Measurements from ENCODE around the gene LRPAP1.
"Not testable (repeated sequence)": the region's sequence is repeated elsewhere in the genome, so short reads cannot be mapped to it uniquely, and the experiment has no call there.

The LRPAP1 gene

GRCh38 chr4:3573131-3573530 lies 40.9 kb upstream of the LRPAP1 start:
- Histone ChIP-seq H3K79me1 (ENCODE audit: low read length) (no peaks in the 10 kb centered on the region), H3K56ac (ENCODE audit: low read length) (no peak overlapping the region), H3K36me3 (ENCODE audit: control insufficient read depth, insufficient read depth, low read length) (no peaks in the 10 kb centered on the region), H3K4me3 (ENCODE audit: low read length) (no peak overlapping the region), H2BK15ac (replicated peaks; ENCODE audit: low read depth) (no peak overlapping the region), H3K4me2 (ENCODE audit: low read length) (no peak overlapping the region), H3K4ac (ENCODE audit: low read depth, low read length) (no peak overlapping the region), H3K18ac (ENCODE audit: low read length) (no peak overlapping the region), H2AK5ac (ENCODE audit: low read length) (no peak overlapping the region), H4K8ac (ENCODE audit: low read depth, low read length) (no peak overlapping the region), H3K23ac (ENCODE audit: low read length) (no peak overlapping the region), H2BK120ac (ENCODE audit: low read depth, low read length) (no peak overlapping the region), H3K4me1 (ENCODE audit: control insufficient read depth, low read depth, low read length) (no peaks in the 10 kb centered on the region), H3K27me3 (ENCODE audit: insufficient read depth, low read length, poor library complexity) (no peaks in the 10 kb centered on the region), H2BK5ac (ENCODE audit: low read length) (no peak overlapping the region), H3K9ac (ENCODE audit: low read length) (no peak overlapping the region), H4K5ac (ENCODE audit: low read length) (no peak overlapping the region), H3K27ac (ENCODE audit: low read depth, low read length) (no peak overlapping the region), H3K79me2 (ENCODE audit: control insufficient read depth, insufficient read depth, low read length) (no peaks in the 10 kb centered on the region)
- WGBS (ENCODE audit: extremely low coverage, insufficient coverage, low lambda C conversion rate) = no CpG with 5 or more reads among the region's 12 CpGs
- DNase-seq = no peak

- no peak overlapping the region for H4K8ac ChIP-seq (ENCODE audit: low read depth, low read length)
- H3K9ac ChIP-seq (ENCODE audit: low read length) = no peak overlapping the region
- peak; percentile 5 for DNase-seq
- H3K23ac ChIP-seq (ENCODE audit: low read length) = peak overlapping the region; percentile 45
- no peak overlapping the region for H3K56ac ChIP-seq (ENCODE audit: low read length)
- no peak overlapping the region for H3K4ac ChIP-seq (ENCODE audit: low read depth, low read length)
- H3K79me1 ChIP-seq (ENCODE audit: low read length) = no peaks in the 10 kb centered on the region
- no peaks in the 10 kb centered on the region for H3K27me3 ChIP-seq (ENCODE audit: insufficient read depth, low read length, poor library complexity)
- no peaks in the 10 kb centered on the region for H3K36me3 ChIP-seq (ENCODE audit: control insufficient read depth, insufficient read depth, low read length)
- no peak overlapping the region for H3K4me2 ChIP-seq (ENCODE audit: low read length)
- H3K4me3 ChIP-seq (ENCODE audit: low read length) = no peak overlapping the region
- H3K27ac ChIP-seq (ENCODE audit: low read depth, low read length) = no peak overlapping the region
- H3K79me2 ChIP-seq (ENCODE audit: control insufficient read depth, insufficient read depth, low read length) = no peaks in the 10 kb centered on the region
- no peak overlapping the region for H2BK5ac ChIP-seq (ENCODE audit: low read length)
- no peak overlapping the region for H2BK15ac ChIP-seq (replicated peaks; ENCODE audit: low read depth)
- WGBS (ENCODE audit: extremely low coverage, insufficient coverage, low lambda C conversion rate) = no CpG with 5 or more reads among the region's 13 CpGs
- H2AK5ac ChIP-seq (ENCODE audit: low read length) = no peak overlapping the region
- H3K18ac ChIP-seq (ENCODE audit: low read length) = no peak overlapping the region
- H2BK120ac ChIP-seq (ENCODE audit: low read depth, low read length) = no peak overlapping the region
- no peak overlapping the region for H4K5ac ChIP-seq (ENCODE audit: low read length)
- H3K4me1 ChIP-seq (ENCODE audit: control insufficient read depth, low read depth, low read length) = no peaks in the 10 kb centered on the region
Measured at GRCh38 chr4:3572363-3572762, 40.1 kb upstream of the LRPAP1 start.

- Histone ChIP-seq H2BK5ac (ENCODE audit: low read length) (no peak overlapping the region), H3K79me1 (ENCODE audit: low read length) (no peaks in the 10 kb centered on the region), H2BK15ac (replicated peaks; ENCODE audit: low read depth) (no peak overlapping the region), H3K27ac (ENCODE audit: low read depth, low read length) (no peak overlapping the region), H3K23ac (ENCODE audit: low read length) (peak overlapping the region; percentile 45), H3K4me1 (ENCODE audit: control insufficient read depth, low read depth, low read length) (no peaks in the 10 kb centered on the region), H3K36me3 (ENCODE audit: control insufficient read depth, insufficient read depth, low read length) (no peaks in the 10 kb centered on the region), H3K9ac (ENCODE audit: low read length) (no peak overlapping the region), H2BK120ac (ENCODE audit: low read depth, low read length) (no peak overlapping the region), H3K4me3 (ENCODE audit: low read length) (no peak overlapping the region), H4K5ac (ENCODE audit: low read length) (no peak overlapping the region), H3K4me2 (ENCODE audit: low read length) (no peak overlapping the region), H2AK5ac (ENCODE audit: low read length) (no peak overlapping the region), H3K79me2 (ENCODE audit: control insufficient read depth, insufficient read depth, low read length) (no peaks in the 10 kb centered on the region), H3K27me3 (ENCODE audit: insufficient read depth, low read length, poor library complexity) (no peaks in the 10 kb centered on the region), H4K8ac (ENCODE audit: low read depth, low read length) (no peak overlapping the region), H3K56ac (ENCODE audit: low read length) (no peak overlapping the region), H3K4ac (ENCODE audit: low read depth, low read length) (no peak overlapping the region), H3K18ac (ENCODE audit: low read length) (no peak overlapping the region)
- WGBS (ENCODE audit: extremely low coverage, insufficient coverage, low lambda C conversion rate) = no CpG with 5 or more reads among the region's 11 CpGs
- no peak for DNase-seq
Measured at GRCh38 chr4:3571921-3572320, 39.7 kb upstream of the LRPAP1 start.

GRCh38 chr4:3570923-3571322 lies 38.7 kb upstream of the LRPAP1 start:
- not testable (repeated sequence) for DNase-seq; H3K4me2 ChIP-seq (ENCODE audit: low read length); H3K4ac ChIP-seq (ENCODE audit: low read depth, low read length); H3K18ac ChIP-seq (ENCODE audit: low read length); H3K79me2 ChIP-seq (ENCODE audit: control insufficient read depth, insufficient read depth, low read length); H2BK5ac ChIP-seq (ENCODE audit: low read length); H4K5ac ChIP-seq (ENCODE audit: low read length); H3K9ac ChIP-seq (ENCODE audit: low read length); H2AK5ac ChIP-seq (ENCODE audit: low read length); H3K56ac ChIP-seq (ENCODE audit: low read length); H3K27me3 ChIP-seq (ENCODE audit: insufficient read depth, low read length, poor library complexity); H3K27ac ChIP-seq (ENCODE audit: low read depth, low read length); H3K36me3 ChIP-seq (ENCODE audit: control insufficient read depth, insufficient read depth, low read length); H2BK15ac ChIP-seq (replicated peaks; ENCODE audit: low read depth); H3K79me1 ChIP-seq (ENCODE audit: low read length); H2BK120ac ChIP-seq (ENCODE audit: low read depth, low read length); H4K8ac ChIP-seq (ENCODE audit: low read depth, low read length); H3K4me3 ChIP-seq (ENCODE audit: low read length); H3K23ac ChIP-seq (ENCODE audit: low read length); H3K4me1 ChIP-seq (ENCODE audit: control insufficient read depth, low read depth, low read length)
- no CpG with 5 or more reads among the region's 15 CpGs for WGBS (ENCODE audit: extremely low coverage, insufficient coverage, low lambda C conversion rate)

GRCh38 chr4:3569611-3570010 lies 37.4 kb upstream of the LRPAP1 start:
- not testable (repeated sequence) for H4K8ac ChIP-seq (ENCODE audit: low read depth, low read length); H3K79me1 ChIP-seq (ENCODE audit: low read length); H3K4me3 ChIP-seq (ENCODE audit: low read length); H3K4me1 ChIP-seq (ENCODE audit: control insufficient read depth, low read depth, low read length); H3K79me2 ChIP-seq (ENCODE audit: control insufficient read depth, insufficient read depth, low read length); H3K56ac ChIP-seq (ENCODE audit: low read length); H3K4ac ChIP-seq (ENCODE audit: low read depth, low read length); H4K5ac ChIP-seq (ENCODE audit: low read length); H2BK5ac ChIP-seq (ENCODE audit: low read length); H3K27me3 ChIP-seq (ENCODE audit: insufficient read depth, low read length, poor library complexity); H2BK15ac ChIP-seq (replicated peaks; ENCODE audit: low read depth); H3K18ac ChIP-seq (ENCODE audit: low read length); H3K36me3 ChIP-seq (ENCODE audit: control insufficient read depth, insufficient read depth, low read length); DNase-seq; H3K27ac ChIP-seq (ENCODE audit: low read depth, low read length); H2AK5ac ChIP-seq (ENCODE audit: low read length); H3K4me2 ChIP-seq (ENCODE audit: low read length); H2BK120ac ChIP-seq (ENCODE audit: low read depth, low read length); H3K23ac ChIP-seq (ENCODE audit: low read length); H3K9ac ChIP-seq (ENCODE audit: low read length)
- whole genome bisulfite sequencing (ENCODE audit: extremely low coverage, insufficient coverage, low lambda C conversion rate) = no CpG with 5 or more reads among the region's 15 CpGs

GRCh38 chr4:3566701-3567100 lies 34.5 kb upstream of the LRPAP1 start:
- H2BK5ac ChIP-seq (ENCODE audit: low read length); H3K9ac ChIP-seq (ENCODE audit: low read length); H3K4me2 ChIP-seq (ENCODE audit: low read length); H3K4ac ChIP-seq (ENCODE audit: low read depth, low read length); H3K56ac ChIP-seq (ENCODE audit: low read length); H2BK15ac ChIP-seq (replicated peaks; ENCODE audit: low read depth); DNase-seq; H3K27ac ChIP-seq (ENCODE audit: low read depth, low read length); H3K18ac ChIP-seq (ENCODE audit: low read length); H3K23ac ChIP-seq (ENCODE audit: low read length); H2BK120ac ChIP-seq (ENCODE audit: low read depth, low read length); H3K79me2 ChIP-seq (ENCODE audit: control insufficient read depth, insufficient read depth, low read length); H3K4me3 ChIP-seq (ENCODE audit: low read length); H2AK5ac ChIP-seq (ENCODE audit: low read length); H3K36me3 ChIP-seq (ENCODE audit: control insufficient read depth, insufficient read depth, low read length); H3K4me1 ChIP-seq (ENCODE audit: control insufficient read depth, low read depth, low read length); H4K8ac ChIP-seq (ENCODE audit: low read depth, low read length); H3K79me1 ChIP-seq (ENCODE audit: low read length); H3K27me3 ChIP-seq (ENCODE audit: insufficient read depth, low read length, poor library complexity); H4K5ac ChIP-seq (ENCODE audit: low read length): not testable (repeated sequence)
- WGBS (ENCODE audit: extremely low coverage, insufficient coverage, low lambda C conversion rate) = no CpG with 5 or more reads among the region's 14 CpGs
